PC-9 (cell line): ENCODE data around the gene AGBL2.
"Not testable (repeated sequence)": the region's sequence is repeated elsewhere in the genome, so short reads cannot be mapped to it uniquely, and the experiment has no call there.

Experiments
- EZH2 ChIP-seq: fragments of 200-600 bp; sonication (generic); IDR thresholded peaks from 2 replicates; pipeline ENCODE4 v1.8.0; 2017; ENCODE audit warnings: antibody characterized with exemption, low read depth
- TF ChIP-seq, protein P1 (sequence below): fragments of 200-600 bp; sonication (generic); conservative IDR thresholded peaks from 2 replicates; pipeline ENCODE4 v1.6.1; 2017; ENCODE audit warnings: mixed run types, antibody characterized with exemption, mild to moderate bottlenecking, moderate library complexity

DNA sequence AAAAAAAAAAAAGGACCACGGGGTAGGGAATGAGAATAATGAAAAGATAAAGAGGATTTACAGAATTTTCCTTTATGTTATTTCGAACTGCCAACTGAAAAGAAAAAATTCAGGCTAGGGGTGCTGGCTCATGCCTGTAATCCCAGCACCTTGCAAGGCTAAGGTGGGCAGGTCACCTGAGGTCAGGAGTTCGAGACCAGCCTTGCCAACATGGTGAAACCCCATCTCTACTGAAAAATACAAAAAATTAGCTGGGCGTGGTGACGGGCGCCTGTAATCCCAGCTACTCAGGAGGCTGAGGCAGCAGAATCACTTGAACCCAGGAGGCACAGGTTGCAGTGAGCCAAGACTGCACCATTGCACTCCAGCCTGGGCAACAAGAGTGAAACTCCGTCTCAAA is 27.3 kb upstream of the AGBL2 start:
- TF ChIP-seq, protein P1, sequence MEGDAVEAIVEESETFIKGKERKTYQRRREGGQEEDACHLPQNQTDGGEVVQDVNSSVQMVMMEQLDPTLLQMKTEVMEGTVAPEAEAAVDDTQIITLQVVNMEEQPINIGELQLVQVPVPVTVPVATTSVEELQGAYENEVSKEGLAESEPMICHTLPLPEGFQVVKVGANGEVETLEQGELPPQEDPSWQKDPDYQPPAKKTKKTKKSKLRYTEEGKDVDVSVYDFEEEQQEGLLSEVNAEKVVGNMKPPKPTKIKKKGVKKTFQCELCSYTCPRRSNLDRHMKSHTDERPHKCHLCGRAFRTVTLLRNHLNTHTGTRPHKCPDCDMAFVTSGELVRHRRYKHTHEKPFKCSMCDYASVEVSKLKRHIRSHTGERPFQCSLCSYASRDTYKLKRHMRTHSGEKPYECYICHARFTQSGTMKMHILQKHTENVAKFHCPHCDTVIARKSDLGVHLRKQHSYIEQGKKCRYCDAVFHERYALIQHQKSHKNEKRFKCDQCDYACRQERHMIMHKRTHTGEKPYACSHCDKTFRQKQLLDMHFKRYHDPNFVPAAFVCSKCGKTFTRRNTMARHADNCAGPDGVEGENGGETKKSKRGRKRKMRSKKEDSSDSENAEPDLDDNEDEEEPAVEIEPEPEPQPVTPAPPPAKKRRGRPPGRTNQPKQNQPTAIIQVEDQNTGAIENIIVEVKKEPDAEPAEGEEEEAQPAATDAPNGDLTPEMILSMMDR: not testable (repeated sequence)
- not testable (repeated sequence) for TF ChIP-seq EZH2
